ENCODE data around the gene CNOT6. TPM values are rescaled to one million over a fixed set of nuclear protein-coding genes. Genes with fewer than 3 reads are reported as not detected.

Gene CNOT6
- total and polyA plus RNA-seq, 10 of the 15 experiments (the other 5 are each of a cell fraction or from before 2014, with no cell fraction given), result 3.8 to 22.1 (median 12.1) TPM

GRCh38 chr5:180487556-180487955 lies 6.6 kb upstream of the CNOT6 start (continued):
- no peak for TF ChIP-seq CBX3 (IDR thresholded peaks at IDR 0.05; ENCODE audit: borderline replicate concordance, low read depth)
- no peak for TF ChIP-seq EED (IDR thresholded peaks at IDR 0.05; ENCODE audit: low read depth)
- TF ChIP-seq SKIL (IDR thresholded peaks at IDR 0.05; ENCODE audit: low read depth, poor library complexity, severe bottlenecking), result no peak
- no peak for TF ChIP-seq SUZ12 (IDR thresholded peaks at IDR 0.05; ENCODE audit: unreplicated experiment)
- TF ChIP-seq ZBTB33 (IDR thresholded peaks at IDR 0.05), result no peak
- no peak for TF ChIP-seq GABPA (IDR thresholded peaks at IDR 0.05; ENCODE audit: low read depth)
- TF ChIP-seq BACH1 (IDR thresholded peaks at IDR 0.05; ENCODE audit: borderline replicate concordance), result no peak
- TF ChIP-seq RAD51 (IDR thresholded peaks at IDR 0.05), result no peak
- no peak for TF ChIP-seq ZNF687 (IDR thresholded peaks at IDR 0.05)
- no peak for TF ChIP-seq MAX (IDR thresholded peaks at IDR 0.05; ENCODE audit: low read depth, low read length)
- TF ChIP-seq WRNIP1 (IDR thresholded peaks at IDR 0.05; ENCODE audit: borderline replicate concordance, low read depth, low read length), result no peak

Data from GM12878 (cell line).